PC-9 (cell line): Measurements from ENCODE around the gene CD177.

Experiments used
- CTCF ChIP-seq: fragments of 200-600 bp; sonication (generic); conservative IDR thresholded peaks from 2 replicates; pipeline ENCODE4 v1.6.1; 2017; ENCODE audit warnings: mixed run types, antibody characterized with exemption, mild to moderate bottlenecking, moderate library complexity
- EZH2 ChIP-seq: fragments of 200-600 bp; sonication (generic); IDR thresholded peaks from 2 replicates; pipeline ENCODE4 v1.8.0; 2017; ENCODE audit warnings: antibody characterized with exemption, low read depth

- TF ChIP-seq CTCF: no peak
- no peak for TF ChIP-seq EZH2
Observed at GRCh38 chr19:43371909-43372308, 18.4 kb downstream of the CD177 start.
